ENCODE results near the gene SMIM33. TPM values are rescaled to one million over a fixed set of nuclear protein-coding genes. Genes with fewer than 3 reads are reported as not detected.
"Not testable (repeated sequence)": the region's sequence is repeated elsewhere in the genome, so short reads cannot be mapped to it uniquely, and the experiment has no call there.

The SMIM33 gene
- polyA plus RNA-seq, 4 donors, result 0.03 TPM; not detected in 3

- DNase-seq (ENCODE audit: low read depth in 4 of 4, low spot score in 3 of 4), result no peak
These were observed 14.0 kb upstream of the SMIM33 start for GRCh38 chr5:139456776-139457175.

- DNase-seq (ENCODE audit: low read depth in 4 of 4, low spot score in 3 of 4), result no peak
These were observed 13.6 kb upstream of the SMIM33 start for GRCh38 chr5:139457241-139457640.

- DNase-seq (ENCODE audit: low read depth in 4 of 4, low spot score in 3 of 4), result no peak
These were observed 13.0 kb upstream of the SMIM33 start for GRCh38 chr5:139457653-139458306.

- DNase-seq (ENCODE audit: low read depth in 4 of 4, low spot score in 3 of 4), result no peak
These were observed 12.0 kb upstream of the SMIM33 start for GRCh38 chr5:139458580-139459407.

DNA sequence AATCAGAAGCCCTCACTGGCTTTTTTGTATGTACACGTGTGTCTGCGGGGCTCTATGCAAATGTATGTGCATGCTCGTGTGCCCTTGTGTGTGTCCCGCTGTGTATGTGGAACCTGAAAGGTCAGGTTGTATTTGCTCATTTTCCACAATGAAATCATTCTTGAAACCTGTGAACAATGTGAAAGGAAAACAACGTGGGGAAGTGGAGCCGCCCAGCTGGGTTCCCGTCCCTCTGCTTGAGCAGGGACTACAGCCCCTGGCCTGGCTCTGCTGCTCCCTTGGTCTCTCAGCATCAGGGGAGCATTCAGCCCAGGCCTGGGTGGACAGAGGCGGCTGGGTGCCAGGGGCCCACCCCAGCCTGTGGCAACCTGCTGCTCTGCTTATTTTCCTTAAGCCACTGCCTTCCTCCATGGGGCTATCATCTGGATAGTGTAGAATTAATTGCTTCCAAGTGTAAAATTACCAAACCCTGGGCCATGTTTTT, 11.3 kb upstream of the SMIM33 start:
- DNase-seq (ENCODE audit: low read depth in 4 of 4, low spot score in 3 of 4), result no peak

- no peak for DNase-seq (ENCODE audit: low read depth in 4 of 4, low spot score in 3 of 4)
These were observed 10.3 kb upstream of the SMIM33 start for GRCh38 chr5:139460455-139460854.

DNA sequence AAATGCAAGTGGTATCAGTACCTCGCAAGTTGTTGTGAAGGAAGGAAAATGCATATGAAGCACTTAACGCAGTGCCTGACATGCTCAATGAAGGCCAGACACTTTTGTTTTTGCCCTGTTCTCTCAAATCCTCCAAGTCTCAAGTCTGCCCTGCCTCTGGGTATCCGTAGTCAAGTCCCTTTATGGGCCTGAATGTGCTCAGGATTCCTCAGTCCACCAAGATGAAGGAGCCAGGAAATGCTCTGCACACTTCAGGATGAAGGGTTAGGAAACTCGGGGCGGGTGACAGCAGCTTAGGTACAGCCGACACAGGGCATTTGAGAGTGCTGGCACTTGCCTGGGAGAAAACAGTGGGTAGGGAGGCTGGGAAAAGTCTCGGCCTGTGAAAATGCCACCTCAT, 9.6 kb upstream of the SMIM33 start:
- DNase-seq (ENCODE audit: low read depth in 4 of 4, low spot score in 3 of 4), result no peak

- DNase-seq (ENCODE audit: low read depth in 4 of 4, low spot score in 3 of 4), result no peak
These were observed 9.1 kb upstream of the SMIM33 start for GRCh38 chr5:139461698-139462097.

- no peak for DNase-seq (ENCODE audit: low read depth in 4 of 4, low spot score in 3 of 4)
These were observed 8.1 kb upstream of the SMIM33 start, which contains the start of gene ECSCR for GRCh38 chr5:139462586-139463276. ECSCR (minus strand) TSS chr5:139462743; CDS start chr5:139462670, 73 bp downstream.

DNA sequence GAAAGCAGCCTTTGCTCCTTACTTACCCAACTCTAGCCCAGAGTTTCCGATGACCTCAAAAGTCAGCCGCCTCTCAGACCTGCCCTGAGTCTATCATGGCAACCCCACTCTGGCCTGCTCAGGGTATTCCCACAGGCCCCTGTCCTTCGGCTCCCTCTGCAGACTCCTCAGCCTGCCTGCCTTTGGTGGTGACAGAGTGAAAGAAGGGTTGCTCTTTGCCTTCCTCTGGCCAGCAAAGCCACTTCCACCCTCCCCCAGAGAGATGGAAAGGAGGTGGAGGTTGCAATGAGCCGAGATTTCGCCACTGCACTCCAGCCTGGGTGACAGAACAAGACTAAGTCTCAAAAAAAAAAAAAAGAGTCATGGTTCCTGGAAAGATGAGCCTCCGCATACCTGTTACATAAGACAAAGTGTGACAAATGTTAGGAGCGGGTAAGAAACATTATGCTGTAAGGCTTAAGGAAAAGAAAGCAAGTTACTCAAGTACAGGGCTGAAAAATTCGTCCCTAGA, 2.3 kb upstream of the SMIM33 start:
- DNase-seq (ENCODE audit: low read depth in 4 of 4, low spot score in 3 of 4), result no peak

- DNase-seq (ENCODE audit: low read depth in 4 of 4, low spot score in 3 of 4), result no peak
These were observed 1.7 kb downstream of the SMIM33 start for GRCh38 chr5:139472386-139473030.

- no peak for DNase-seq (ENCODE audit: low read depth in 4 of 4, low spot score in 3 of 4)
These were observed 2.3 kb downstream of the SMIM33 start for GRCh38 chr5:139473105-139473504.

DNA sequence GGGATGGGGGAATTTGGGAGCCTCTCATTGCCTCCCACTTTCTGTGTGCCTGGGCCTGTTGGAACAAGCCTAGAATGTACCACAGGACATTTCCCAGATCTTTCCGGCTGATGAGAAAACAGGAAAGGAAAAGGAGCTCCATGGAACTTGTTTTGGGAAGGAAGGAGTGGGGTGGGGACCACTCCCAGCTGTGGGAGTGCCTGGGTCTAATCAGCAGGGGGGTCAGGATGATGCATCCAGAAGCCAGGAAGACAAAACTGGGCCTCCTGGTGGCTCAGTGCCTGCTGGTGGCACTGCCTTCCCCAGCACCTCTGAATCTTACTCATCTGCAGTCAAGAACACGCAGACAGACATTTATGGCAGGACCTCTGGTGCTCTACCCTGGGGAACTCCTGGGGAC, 2.8 kb downstream of the SMIM33 start:
- DNase-seq (ENCODE audit: low read depth in 4 of 4, low spot score in 3 of 4), result no peak

DNA sequence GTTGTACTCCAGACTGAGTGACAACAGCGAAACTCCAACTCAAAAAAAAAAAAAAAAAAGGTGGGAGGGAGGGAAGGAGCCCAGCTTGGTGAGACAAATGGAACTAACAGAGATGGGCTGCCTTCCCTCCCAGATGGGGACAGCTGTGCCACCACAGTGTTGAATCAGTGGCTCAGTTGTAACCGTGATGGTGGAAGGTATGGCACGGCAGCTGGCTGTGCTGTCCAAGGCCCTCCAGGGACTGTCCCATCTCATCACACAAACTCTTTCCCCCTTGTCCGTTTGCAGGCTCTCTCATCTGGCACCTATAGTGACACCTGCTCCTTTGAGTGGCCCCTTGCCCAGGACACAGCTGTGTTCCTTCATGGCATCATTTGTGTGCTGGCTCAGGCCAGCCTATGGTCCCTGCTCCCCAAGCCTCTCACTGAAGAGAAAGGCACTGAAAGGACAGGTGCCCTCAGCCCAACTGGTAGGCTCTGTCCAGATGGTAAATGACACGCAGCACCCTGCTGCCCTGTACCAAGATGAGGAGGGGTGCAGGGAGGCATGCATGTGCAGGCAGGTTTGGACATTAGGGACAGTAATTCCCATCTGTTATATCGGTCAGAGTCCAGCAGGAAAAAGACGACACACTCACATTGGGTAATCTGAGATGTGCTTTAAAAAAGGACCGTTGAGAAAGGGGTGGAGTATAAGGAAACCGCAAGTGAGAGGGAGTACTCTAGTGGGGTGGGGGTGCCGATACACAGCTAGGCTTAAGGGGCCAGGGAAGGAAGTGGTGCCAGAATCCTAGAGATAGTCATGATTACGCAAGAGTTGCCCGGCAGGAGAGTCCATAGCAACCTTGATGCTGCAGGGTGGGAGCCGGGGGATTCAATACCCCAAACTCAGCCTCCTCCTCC, 4.3 kb downstream of the SMIM33 start:
- DNase-seq (ENCODE audit: low read depth in 4 of 4, low spot score in 3 of 4), result no peak

GRCh38 chr5:139475865-139476617, 5.2 kb downstream of the SMIM33 start:
- DNase-seq (ENCODE audit: low read depth in 4 of 4, low spot score in 3 of 4), result no peak

GRCh38 chr5:139478657-139479423, 8.0 kb downstream of the SMIM33 start:
- DNase-seq (ENCODE audit: low read depth in 4 of 4, low spot score in 3 of 4), result not testable (repeated sequence)

- not testable (repeated sequence) for DNase-seq (ENCODE audit: low read depth in 4 of 4, low spot score in 3 of 4)
These were observed 8.9 kb downstream of the SMIM33 start for GRCh38 chr5:139479729-139480128.

GRCh38 chr5:139481122-139481533, 10.3 kb downstream of the SMIM33 start:
- no peak for DNase-seq (ENCODE audit: low read depth in 4 of 4, low spot score in 3 of 4)

Data from right renal pelvis (tissue), 4 donors.